Activated CD8-positive, alpha-beta memory T cell treated with anti-CD3 and anti-CD28 coated beads for 1 hour (primary cell): Measurements from ENCODE around the gene RBBP9.
"Not testable (repeated sequence)": the region's sequence is repeated elsewhere in the genome, so short reads cannot be mapped to it uniquely, and the experiment has no call there.

Experiments used
- DNase-seq, 2 donors: peaks; one replicate each; pipeline ENCODE4 v3.0.0-alpha.2; 2020; ENCODE audit warnings: low read depth in 1 of 2; ENCODE audit errors: extremely low read depth in 1 of 2

Gene RBBP9

GRCh38 chr20:18506744-18507143 lies 9.7 kb upstream of the RBBP9 start:
- no peak for DNase-seq

- DNase-seq: no peak
These were observed 7.5 kb upstream of the RBBP9 start for GRCh38 chr20:18504479-18505060.

- DNase-seq: not testable (repeated sequence)
These were observed 4.6 kb upstream of the RBBP9 start for GRCh38 chr20:18501672-18502071.

GRCh38 chr20:18497603-18498002 lies 578 bp upstream of the RBBP9 start:
- no peak for DNase-seq

GRCh38 chr20:18496042-18496441 lies 983 bp downstream of the RBBP9 start:
- DNase-seq: no peak

GRCh38 chr20:18488301-18488700 lies 8.7 kb downstream of the RBBP9 start:
- DNase-seq: no peak

- no peak for DNase-seq
These were observed 15.4 kb downstream of the RBBP9 start for GRCh38 chr20:18481596-18481995.

- DNase-seq: no peak
These were observed 19.2 kb downstream of the RBBP9 start for GRCh38 chr20:18477821-18478220.

- DNase-seq: no peak
These were observed 19.8 kb downstream of the RBBP9 start for GRCh38 chr20:18477218-18477617.

- peak; percentile 70 to 88 for DNase-seq
These were observed 29.9 kb downstream of the RBBP9 start, which contains the start of the genes DZANK1 and POLR3F for GRCh38 chr20:18466894-18467730. TSS of gene DZANK1 (minus strand) at chr20:18467030. CDS start at chr20:18465358, 1,672 bp downstream. TSS of gene POLR3F (plus strand) at chr20:18467390. CDS start at chr20:18467507, 117 bp downstream.

GRCh38 chr20:18466574-18466893 lies 30.5 kb downstream of the RBBP9 start:
- DNase-seq: peak in 1 of 2 donors; percentile 0

GRCh38 chr20:18465536-18466200 lies 31.4 kb downstream of the RBBP9 start:
- no peak for DNase-seq

- DNase-seq: no peak
These were observed 40.4 kb downstream of the RBBP9 start for GRCh38 chr20:18456600-18456999.

GRCh38 chr20:18443886-18444285 lies 53.1 kb downstream of the RBBP9 start:
- DNase-seq: no peak

GRCh38 chr20:18440403-18440802 lies 56.6 kb downstream of the RBBP9 start:
- no peak for DNase-seq

- no peak for DNase-seq
These were observed 60.2 kb downstream of the RBBP9 start for GRCh38 chr20:18436847-18437246.
